ENCODE measurements around the gene MEAK7.

MEAK7 gene

GRCh38 chr16:84467709-84468108, 36.8 kb downstream of the MEAK7 start:
- no peak for TF ChIP-seq POLR2A (IDR thresholded peaks at IDR 0.05; ENCODE audit: low read length)
- no peak for TF ChIP-seq GATA1 (IDR thresholded peaks at IDR 0.05; ENCODE audit: low read depth, low read length)
- no peak for DNase-seq

DNA sequence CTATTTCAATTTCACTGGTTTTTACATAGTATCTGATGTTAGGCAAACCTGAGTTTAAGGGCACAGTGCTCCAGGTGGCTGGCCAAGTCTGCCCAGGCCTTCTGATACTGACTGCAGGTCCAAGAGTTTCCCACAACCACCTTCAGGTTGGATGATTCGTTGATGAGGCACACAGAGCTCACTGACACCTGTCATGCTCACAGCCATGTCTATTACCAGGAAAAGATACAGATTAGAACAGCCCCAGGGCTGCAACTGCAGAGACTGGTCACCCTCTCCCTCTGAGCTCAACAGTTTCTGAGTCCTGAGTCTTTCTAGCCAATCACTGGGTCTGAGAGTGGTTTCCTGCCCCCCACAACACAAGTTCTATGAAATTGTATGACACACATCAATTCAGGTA, 37.2 kb downstream of the MEAK7 start:
- no peak for DNase-seq
- no peak for TF ChIP-seq GATA1 (IDR thresholded peaks at IDR 0.05; ENCODE audit: low read depth, low read length)
- no peak for TF ChIP-seq POLR2A (IDR thresholded peaks at IDR 0.05; ENCODE audit: low read length)

- TF ChIP-seq POLR2A (IDR thresholded peaks at IDR 0.05; ENCODE audit: low read length): no peak
- no peak for TF ChIP-seq GATA1 (IDR thresholded peaks at IDR 0.05; ENCODE audit: low read depth, low read length)
- no peak for DNase-seq
These were observed 37.8 kb downstream of the MEAK7 start for GRCh38 chr16:84466692-84467091.

DNA sequence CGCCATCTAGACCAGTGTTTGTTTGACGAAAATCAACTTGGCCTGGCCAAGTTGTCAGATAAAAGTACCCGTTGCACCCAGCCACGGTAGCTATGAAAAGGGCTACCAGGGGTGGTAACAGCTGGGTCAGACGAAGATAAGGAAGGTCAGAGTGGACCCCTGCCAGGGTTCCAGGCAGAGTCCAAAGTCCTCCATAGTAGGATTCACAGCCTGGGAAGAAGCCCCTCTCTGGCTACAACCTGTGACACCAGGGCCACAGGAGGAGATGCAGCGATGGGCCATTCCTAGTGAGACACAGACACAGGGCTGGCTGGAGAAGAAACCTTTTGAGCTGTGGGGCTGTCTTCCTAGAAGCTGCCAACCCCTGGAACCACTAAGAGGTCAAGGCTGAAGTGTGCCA, 39.3 kb downstream of the MEAK7 start:
- TF ChIP-seq POLR2A (IDR thresholded peaks at IDR 0.05; ENCODE audit: low read length): no peak
- no peak for TF ChIP-seq GATA1 (IDR thresholded peaks at IDR 0.05; ENCODE audit: low read depth, low read length)

DNA sequence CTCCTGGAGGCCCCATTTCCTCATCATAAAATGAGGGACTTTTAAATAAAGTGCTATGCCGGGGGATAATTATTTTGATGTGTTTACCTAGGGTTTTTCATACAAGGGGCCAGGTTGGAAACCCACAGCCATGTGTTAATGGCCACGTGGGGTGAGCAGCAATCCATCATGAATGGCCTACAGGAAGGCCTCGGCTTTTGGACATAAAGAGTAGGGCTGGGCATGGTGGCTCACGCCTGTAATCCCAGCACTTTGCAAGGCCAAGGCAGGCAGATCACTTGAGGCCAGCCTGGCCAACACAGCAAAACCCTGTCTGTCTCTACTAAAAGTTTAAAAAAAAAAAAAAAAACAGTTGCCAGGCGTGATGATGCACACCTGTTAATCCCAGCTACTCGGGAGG, 40.3 kb downstream of the MEAK7 start:
- TF ChIP-seq GATA1 (IDR thresholded peaks at IDR 0.05; ENCODE audit: low read depth, low read length): no peak
- no peak for TF ChIP-seq POLR2A (IDR thresholded peaks at IDR 0.05; ENCODE audit: low read length)
- no peak for DNase-seq

More for the DNA sequence above, 39.3 kb downstream of the MEAK7 start:
- DNase-seq: no peak

DNA sequence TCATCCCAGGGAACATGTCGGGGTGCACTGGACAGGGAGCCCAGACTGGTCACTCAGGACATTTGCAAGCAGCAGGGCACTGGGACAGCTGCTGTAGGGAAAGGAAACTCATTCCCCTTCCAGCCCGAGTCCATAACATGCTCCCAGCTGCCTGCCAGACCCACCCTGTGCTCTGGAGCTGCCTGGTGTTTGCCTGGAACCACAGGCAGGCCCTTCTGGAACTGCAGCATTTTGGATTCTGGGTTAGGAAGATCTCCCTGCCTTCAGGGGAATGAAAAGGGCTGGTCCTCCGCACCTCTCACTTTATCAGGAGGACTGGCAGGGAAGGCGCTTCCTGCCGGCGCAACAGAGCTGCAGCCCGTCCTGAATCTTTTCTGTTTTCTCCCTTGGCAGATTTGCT, 41.2 kb downstream of the MEAK7 start:
- TF ChIP-seq GATA1 (IDR thresholded peaks at IDR 0.05; ENCODE audit: low read depth, low read length) (no peak), POLR2A (IDR thresholded peaks at IDR 0.05; ENCODE audit: low read length) (no peak)
- no peak for DNase-seq

DNA sequence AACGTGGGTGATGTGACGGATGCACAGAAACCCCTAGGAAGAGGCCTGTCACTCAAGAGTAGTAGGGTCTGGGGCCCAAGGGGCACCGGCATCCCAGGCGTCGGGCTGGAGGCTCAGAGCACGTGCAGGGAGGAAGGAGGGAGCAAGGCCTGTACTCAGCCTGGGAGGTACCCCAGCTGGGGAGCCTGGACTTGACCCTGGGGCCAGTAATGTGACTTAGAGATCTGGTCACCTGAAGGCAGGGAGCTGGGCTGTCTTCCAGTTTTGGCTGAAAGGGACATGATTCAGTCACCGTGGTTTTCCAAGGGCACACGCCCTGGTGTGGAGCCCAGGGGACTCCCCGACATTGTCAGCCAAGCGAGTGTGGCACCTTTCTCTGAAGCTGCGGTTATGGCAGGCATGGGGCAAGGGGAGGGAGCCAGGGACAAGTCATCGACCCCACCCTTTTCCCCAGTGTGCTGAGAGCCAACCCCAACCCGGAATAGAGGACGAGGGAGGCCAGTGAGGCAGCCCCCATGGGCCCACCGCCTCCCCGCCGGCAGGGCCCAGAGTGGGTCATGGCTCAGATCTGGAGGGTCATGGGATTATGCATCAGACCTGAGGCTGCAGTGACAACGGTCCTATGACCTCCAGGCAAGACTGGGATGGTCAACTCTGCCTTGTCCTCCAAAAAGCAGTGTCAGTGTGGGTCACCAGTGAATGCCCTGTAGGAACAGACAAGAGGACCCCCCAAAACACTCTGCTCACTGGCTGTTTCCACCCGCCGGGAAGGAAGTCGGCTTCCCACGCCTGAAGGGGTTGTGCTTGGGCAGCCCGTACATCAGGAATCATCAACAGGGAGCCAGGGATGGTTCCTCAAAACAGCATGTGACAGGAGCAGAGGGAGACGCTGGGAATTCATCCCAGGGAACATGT, 41.9 kb downstream of the MEAK7 start:
- TF ChIP-seq POLR2A (IDR thresholded peaks at IDR 0.05; ENCODE audit: low read length) (no peak), GATA1 (IDR thresholded peaks at IDR 0.05; ENCODE audit: low read depth, low read length) (no peak)
- DNase-seq: no peak

DNA sequence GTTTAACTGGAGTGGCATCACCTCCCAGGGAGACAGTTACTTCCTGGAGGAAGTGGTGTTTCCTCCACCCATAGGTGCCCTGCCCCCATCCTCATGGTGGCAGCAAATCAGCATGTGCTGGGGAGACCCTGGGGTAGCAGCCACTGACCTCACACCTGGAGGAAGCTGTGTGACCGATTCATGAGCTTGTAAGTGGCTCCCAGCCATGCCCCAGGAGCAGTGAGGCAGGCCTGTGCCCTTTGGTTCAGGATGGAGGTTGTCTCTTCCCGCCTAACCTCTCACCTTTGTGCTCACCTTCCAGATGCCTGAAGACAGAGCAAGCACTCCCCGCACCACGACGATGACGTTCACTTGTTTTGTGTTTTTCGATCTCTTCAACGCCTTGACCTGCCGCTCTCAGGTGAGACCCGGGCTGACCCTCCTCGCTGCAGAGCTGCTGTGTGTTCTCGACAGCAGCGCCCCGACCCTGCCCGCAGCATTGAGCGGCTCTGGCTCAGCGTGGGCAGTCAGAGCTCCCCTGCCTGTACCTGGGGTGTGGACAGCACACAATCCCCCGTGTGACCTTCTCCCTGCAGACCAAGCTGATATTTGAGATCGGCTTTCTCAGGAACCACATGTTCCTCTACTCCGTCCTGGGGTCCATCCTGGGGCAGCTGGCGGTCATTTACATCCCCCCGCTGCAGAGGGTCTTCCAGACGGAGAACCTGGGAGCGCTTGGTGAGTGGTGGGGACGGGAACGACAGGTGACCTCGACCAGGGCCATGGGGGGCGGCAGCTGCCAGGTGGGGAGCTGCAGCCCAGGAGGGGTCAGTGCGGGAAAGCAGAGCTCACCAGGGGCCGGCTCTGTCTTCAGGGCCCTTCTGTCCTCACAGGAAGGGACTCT, 42.8 kb downstream of the MEAK7 start:
- TF ChIP-seq POLR2A (IDR thresholded peaks at IDR 0.05; ENCODE audit: low read length): no peak
- no peak for TF ChIP-seq GATA1 (IDR thresholded peaks at IDR 0.05; ENCODE audit: low read depth, low read length)
- no peak for DNase-seq

GRCh38 chr16:84461029-84461412, 43.4 kb downstream of the MEAK7 start:
- no peak for DNase-seq
- TF ChIP-seq POLR2A (IDR thresholded peaks at IDR 0.05; ENCODE audit: low read length) (no peak), GATA1 (IDR thresholded peaks at IDR 0.05; ENCODE audit: low read depth, low read length) (no peak)

DNA sequence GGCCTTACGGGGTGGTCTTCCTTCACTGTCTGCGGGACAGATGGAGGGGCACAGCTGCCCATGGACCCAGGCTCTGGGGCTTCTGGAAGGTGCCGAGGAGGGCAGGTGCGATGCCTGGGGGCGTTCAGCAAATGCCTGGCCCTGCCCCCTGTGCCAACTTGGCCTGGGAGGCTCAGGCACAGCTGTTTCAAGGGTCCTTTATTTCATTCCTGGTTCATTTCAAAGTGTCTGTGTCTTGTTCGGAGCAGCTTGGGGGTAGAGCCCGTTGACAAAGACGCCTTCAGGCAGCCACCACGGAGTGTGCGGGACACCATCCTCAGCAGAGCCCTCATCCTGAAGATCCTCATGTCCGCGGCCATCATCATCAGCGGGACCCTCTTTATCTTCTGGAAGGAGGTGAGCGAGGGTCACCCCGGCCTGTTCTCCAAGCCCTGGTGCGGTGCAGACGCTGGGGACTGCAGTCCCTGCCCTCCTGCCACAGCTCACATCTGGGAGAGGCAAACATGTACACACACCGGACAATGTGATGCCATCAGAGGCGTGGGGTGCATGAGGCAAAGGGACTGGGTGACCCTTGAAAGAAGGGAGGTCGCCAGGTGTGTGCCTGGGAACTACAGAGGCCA, 43.9 kb downstream of the MEAK7 start:
- TF ChIP-seq POLR2A (IDR thresholded peaks at IDR 0.05; ENCODE audit: low read length) (no peak), GATA1 (IDR thresholded peaks at IDR 0.05; ENCODE audit: low read depth, low read length) (no peak)
- no peak for DNase-seq

GRCh38 chr16:84459941-84460405, 44.5 kb downstream of the MEAK7 start:
- DNase-seq: no peak
- no peak for TF ChIP-seq GATA1 (IDR thresholded peaks at IDR 0.05; ENCODE audit: low read depth, low read length)
- no peak for TF ChIP-seq POLR2A (IDR thresholded peaks at IDR 0.05; ENCODE audit: low read length)

DNA sequence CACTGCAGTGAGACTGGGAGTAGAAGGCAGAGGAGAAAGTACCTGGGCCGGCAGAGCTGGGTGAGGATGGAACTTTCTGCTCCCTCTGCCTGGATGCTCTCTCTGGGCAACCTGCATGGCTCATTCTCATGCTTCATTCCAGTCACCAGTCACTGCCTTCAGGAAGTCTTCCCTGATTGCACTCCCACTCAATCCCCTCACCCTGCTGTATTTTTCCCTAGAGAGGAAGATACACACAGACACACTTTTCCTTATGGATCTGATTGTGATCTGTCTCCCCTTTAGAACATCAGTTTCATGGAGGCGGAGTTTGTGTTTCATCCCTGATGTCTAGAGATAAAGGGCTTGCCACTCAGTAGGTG, 44.9 kb downstream of the MEAK7 start:
- no peak for DNase-seq
- TF ChIP-seq GATA1 (IDR thresholded peaks at IDR 0.05; ENCODE audit: low read depth, low read length) (no peak), POLR2A (IDR thresholded peaks at IDR 0.05; ENCODE audit: low read length) (no peak)

DNA sequence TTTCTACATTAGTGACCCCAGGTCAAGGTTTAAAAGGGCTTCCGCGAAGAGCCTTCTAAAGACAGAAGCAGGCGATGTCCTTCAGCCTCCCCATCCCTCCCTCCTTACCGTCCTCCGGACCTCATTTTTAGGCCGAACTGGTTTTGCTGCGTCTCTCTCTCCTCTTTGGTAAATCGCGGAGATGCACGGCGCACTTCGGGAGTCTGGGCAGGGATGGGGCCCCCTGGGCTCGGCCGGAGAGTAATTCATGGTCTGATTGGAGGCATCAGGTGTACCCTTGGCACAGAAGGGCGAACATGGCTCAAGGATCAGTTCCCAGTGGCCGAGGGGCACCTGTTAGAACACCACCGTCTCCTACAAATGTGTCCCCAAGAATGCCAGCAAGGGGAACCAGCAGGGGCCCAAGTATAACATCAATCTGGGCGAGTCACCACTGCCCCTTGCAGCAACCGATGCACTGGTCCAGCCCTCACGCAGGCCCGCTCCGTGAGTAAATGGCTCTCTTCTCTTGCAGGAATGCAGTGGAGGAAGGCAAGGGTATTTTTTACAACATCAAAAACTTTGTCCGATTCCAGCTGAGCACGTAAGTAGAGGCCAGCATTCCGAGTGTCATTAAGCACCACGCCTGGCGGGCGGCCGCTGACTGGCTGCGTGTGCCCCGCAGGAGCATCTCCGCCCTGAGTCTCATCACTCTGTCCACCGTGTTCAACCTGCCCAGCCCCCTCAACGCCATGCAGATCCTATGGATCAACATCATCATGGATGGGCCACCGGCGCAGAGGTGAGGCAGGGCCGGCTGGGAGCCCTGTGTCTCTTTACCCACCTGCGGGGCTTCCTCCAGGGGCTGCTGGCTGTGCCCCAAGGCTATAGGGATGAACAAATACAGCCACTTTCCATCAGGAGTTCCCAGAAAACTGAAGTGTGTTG, 45.6 kb downstream of the MEAK7 start:
- TF ChIP-seq GATA1 (IDR thresholded peaks at IDR 0.05; ENCODE audit: low read depth, low read length) (no peak), POLR2A (IDR thresholded peaks at IDR 0.05; ENCODE audit: low read length) (no peak)

More for the DNA sequence above, 45.6 kb downstream of the MEAK7 start:
- DNase-seq: no peak
